ENCODE data around the gene MBP.

MBP gene

DNA sequence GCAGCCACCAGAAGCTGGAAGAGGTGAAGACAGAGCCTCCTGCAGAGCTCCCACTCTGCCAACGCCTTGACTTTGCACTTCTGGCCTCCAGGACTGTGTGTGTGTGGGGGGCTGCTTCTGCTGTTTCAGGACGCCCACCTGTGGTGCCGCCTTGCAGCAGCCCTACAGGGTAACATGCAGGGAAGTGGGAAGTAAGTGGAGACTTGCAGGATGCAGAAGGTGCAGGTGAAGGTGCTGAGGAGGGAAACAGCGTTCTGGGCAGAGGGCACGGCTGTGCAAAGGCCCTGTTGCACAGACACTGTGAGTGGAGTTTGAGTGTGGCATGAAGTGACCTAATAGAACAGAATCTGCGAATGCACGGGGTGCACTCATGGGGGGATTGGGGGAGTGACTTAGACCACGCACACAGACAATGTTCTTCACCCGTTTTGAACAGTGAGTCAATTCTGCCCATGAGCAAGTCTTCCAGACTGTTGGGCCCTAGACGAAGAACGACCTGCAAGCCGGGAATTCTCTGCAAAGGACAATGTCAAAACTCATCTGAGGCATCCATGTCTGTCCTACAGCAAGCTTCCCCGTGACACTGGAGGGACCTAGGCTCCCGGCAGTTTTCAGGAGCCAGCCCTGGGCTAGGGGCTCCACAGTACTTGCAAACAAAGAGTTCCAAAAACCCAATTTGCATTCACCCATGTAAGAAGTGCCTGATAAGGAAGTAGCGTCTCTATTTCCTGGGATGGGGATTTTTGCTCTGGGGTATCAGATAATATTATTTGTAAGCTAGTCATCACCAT, 19.0 kb downstream of the MBP start:
- DNase-seq, result no peak

- DNase-seq, result no peak
Observed at GRCh38 chr18:77112747-77113092, 19.9 kb downstream of the MBP start.

GRCh38 chr18:77111951-77112746, 20.4 kb downstream of the MBP start:
- no peak for DNase-seq

DNA sequence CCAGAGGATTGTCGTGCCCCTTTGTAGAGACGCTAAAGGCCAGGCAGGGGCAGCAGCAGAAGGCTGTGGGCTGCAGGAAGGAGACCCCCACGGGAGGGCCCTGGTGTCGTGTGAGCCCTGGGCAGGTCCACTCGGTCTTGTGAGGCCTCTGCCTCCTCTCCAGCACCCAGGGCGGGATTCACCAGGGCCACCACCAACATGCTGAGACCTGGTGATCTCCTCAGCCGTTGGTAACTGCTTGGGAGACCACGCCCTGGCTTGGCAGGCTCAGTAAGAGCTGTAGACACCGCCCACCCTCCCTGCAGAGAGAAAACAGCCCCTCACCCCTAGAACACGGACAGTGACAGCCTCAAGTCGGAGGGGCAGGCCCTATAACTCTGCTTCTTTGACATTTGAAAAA, 21.1 kb downstream of the MBP start:
- no peak for DNase-seq

- DNase-seq, result no peak
Observed at GRCh38 chr18:77110936-77111335, 21.6 kb downstream of the MBP start.

GRCh38 chr18:77110400-77110799, 22.2 kb downstream of the MBP start:
- DNase-seq, result no peak

DNA sequence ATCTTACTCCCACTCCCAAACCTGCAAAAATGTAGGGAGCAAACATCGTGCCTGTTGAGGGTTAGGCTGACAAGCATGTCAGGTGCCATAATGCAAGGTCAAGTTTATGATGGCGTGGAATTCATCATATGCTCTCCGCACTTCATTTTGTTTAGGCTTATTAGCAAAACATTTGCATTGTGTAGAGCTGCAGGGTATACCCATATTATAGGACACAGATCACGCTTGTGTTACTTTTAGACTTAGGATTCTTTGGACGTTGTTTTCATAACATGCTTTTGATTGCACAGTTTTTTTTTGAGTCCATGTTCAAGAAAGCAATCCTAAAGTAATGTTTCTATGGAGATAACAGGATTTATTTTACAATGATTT, 22.9 kb downstream of the MBP start:
- DNase-seq, result no peak

DNA sequence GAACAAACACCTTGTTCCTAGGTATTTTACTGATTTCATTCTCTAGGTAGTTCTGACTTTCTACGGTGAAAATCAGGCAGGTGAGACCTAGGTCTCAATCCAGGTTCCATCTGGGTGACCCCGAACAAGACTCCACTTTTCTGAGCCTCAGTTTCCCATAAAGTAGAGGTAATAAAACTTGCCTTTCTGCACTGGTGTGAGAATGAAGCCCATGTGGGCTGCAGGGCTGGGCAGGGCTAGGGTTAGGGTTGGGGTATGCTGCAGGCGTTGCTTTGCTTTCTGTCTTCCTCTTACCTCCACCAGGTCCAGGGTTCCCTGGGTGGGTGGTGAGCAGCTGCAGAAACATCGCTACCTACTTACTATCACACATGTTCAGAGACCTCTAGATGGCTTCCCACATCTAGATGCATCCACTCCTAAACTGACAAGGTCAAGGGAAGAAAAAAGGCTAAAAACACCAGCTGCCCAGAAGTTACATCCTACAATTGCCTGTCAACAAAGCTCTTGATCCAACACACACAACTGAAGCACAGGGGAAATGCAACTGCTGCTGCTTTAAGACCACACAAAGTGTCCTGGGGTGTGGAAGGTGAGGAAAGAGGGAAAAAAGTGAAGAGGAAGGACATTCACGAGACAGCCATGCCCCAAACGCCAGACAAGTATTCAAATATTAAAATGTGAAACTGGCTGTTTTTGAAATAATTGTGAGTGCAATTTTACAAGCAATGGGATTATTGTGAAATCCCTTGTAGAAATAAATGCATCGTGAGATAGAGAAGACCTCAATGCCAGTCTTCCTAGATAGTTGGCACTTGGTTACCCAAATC, 23.5 kb downstream of the MBP start:
- no peak for DNase-seq

- DNase-seq, result no peak
Observed at GRCh38 chr18:77108001-77108692, 24.4 kb downstream of the MBP start.

GRCh38 chr18:77107292-77107691, 25.3 kb downstream of the MBP start:
- DNase-seq, result no peak

DNA sequence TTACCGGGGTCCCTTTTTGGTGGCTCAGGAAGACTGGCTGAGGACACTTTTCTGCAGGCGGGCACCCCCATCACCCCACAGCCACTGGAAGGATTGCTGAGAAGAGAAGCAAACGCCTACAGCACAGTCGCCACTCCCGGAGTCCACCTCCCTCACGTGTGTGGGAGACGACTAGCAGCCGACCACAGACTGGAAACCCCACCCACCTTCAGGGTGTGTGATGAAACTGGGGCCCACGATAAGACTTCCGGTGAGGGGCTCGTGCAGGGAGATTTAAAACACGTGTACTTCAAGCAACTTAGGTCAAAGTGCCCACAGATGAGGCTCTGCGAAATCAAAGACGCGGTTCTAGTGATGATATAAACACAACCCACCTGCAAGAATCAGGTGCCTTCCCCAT, 26.3 kb downstream of the MBP start:
- no peak for DNase-seq

- no peak for DNase-seq
Observed at GRCh38 chr18:77105680-77106079, 26.9 kb downstream of the MBP start.

DNA sequence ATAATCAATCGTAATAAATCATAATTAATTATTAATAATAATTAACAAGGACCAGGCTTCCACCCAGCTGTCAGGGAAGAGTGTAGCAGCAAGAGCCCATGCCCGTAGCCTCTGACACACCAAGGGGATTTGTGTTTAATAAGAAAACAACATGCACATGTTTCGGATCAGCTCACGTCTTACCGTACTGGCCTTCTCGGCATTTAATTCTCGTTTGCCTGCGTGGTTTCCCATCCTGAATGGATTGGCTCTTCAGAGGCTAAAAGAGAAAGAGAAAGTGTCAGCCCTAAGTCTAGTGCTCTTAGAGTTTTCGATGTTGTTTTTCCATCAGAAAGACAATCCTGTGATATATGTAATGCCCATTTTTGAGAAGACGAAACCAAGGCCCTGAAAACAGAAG, 27.6 kb downstream of the MBP start:
- DNase-seq, result no peak

DNA sequence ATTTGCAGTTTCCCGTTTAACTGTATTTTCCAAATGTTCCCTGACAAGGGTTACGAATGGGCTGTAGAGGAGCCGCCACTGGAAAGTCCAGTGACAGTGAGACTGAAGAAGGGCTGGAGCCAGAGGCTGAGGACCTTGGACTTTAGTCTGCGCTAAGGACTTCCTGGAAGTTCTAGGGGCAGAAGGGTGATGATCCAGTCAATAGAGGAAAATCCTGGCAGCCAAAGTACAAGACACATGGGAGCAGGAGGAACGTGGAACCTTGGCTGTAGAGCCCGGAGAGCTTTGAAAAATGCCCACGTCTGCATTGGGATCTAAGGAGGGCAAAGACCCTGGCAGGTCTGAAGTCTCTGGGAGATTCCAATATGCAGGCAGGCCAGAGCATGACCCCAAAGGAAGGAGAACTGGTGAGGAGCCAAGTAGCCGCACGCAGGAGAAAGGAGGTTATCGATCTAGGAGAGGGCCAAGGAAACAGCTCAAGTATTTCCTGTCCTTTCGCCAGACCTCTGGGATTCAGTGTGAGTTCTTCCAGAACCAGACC, 28.5 kb downstream of the MBP start:
- no peak for DNase-seq

GRCh38 chr18:77103187-77103850, 29.3 kb downstream of the MBP start:
- DNase-seq, result no peak

GRCh38 chr18:77102259-77103040, 30.1 kb downstream of the MBP start:
- DNase-seq, result no peak

GRCh38 chr18:77101410-77102258, 30.9 kb downstream of the MBP start:
- DNase-seq, result no peak

DNA sequence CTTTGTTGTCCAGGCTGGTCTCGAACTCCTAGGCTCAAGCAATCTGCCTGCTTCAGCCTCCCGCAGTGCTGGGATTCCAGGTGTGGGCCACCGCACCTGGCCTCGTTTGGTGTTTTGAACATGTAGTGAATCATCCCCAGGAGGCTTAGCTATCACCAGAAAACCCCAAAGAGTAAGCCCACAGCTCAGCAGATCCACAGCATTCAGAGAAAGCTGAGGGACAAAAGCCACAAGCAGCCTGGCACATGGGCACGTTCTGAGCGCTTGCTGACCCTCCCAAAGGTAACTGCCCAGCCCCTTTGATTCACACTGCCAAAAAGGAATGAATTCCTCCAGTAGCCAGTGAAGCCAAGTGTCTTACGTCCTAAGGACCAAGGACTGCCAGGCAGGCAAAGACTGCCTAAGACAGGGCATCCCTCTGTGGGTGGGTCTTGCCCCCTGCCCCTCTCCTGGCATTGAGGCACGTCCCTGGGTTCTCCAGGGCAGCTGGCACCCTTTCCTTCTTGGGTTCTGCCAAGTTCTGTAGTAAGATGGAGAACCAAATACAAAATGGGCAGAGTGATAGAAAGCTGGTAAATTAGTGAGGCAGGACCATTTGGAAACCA, 31.7 kb downstream of the MBP start:
- no peak for DNase-seq

DNA sequence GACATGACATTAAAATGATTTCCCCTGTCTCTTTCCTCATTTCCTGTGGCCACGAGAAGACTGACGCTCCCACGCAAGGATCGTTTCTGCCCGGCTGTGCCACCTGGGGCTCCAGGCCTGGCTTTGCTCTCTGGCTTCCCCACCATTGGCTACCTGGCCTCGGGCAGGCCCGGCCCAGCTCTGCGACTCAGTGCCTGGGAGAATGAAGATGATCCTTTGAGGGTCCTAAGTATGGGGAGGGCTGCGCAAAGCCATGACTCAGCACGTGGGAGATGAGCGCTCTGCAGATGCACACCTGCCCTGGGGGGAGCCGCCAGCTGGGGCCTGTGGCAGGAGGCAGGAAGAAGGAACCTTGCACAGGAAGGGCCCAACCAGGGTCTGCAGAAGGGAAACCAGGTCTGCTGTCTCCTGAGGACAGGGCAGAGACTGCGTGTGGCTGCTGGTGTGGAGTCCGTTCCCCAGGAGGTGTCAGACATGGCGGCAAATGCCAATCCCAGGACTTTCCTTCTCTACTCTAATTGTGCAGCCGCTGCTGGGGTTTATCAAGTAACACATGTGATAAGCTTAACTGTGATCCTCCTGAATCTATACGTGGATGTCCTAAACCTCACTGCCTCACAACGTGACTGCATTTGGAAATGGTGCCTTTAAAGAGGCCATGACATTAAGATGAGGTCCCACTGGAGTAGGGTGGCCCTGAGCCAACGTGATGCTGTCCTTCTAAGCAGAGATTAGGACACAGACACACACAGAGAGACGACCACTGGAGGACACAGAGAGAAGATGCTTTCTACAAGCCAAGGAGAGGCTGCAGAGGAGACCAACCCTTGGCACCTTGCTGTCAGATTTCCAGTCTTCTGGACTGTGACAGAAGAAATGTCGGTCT, 32.9 kb downstream of the MBP start:
- DNase-seq, result no peak

Data from NCI-H345 (cell line).